Measurements from ENCODE around the gene TSC2.

The TSC2 gene

DNA sequence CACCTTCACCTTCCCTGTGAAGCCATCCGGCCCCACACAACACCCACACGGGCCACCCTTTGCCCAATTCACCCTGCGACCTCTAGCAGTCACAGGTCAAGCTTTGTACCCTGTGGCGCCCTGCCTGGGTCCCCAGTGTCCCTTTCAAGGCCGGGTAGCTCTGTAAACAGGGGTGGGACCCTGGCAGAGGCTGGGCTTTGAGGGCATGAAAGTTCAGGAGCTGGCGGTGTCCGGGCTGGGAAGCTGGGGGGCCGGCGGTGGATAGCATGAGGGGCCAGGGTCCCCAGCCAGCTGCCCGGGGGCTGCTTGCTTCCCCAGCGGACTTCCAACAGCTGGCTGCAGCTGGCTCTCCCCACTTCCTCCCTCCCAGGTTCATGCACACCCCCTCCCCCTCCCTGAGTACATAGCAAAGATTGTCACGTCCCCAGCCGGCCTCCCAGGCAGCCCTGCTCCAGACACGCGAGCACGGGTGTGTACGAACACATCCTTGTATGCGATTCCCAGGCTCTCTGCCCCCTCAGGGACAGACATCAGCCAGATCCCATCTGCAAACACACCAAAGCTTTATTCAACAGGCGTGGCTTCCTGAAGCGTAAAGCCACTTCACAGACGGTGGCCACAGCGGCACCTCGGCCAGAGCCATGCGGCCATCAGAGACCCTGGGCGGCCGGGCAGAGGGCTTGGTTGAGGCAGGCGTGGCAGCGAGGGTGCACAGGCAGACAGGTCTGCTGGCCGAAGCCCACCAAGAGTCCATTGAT lies 8.3 kb upstream of the TSC2 start:
- TF ChIP-seq, protein P1, sequence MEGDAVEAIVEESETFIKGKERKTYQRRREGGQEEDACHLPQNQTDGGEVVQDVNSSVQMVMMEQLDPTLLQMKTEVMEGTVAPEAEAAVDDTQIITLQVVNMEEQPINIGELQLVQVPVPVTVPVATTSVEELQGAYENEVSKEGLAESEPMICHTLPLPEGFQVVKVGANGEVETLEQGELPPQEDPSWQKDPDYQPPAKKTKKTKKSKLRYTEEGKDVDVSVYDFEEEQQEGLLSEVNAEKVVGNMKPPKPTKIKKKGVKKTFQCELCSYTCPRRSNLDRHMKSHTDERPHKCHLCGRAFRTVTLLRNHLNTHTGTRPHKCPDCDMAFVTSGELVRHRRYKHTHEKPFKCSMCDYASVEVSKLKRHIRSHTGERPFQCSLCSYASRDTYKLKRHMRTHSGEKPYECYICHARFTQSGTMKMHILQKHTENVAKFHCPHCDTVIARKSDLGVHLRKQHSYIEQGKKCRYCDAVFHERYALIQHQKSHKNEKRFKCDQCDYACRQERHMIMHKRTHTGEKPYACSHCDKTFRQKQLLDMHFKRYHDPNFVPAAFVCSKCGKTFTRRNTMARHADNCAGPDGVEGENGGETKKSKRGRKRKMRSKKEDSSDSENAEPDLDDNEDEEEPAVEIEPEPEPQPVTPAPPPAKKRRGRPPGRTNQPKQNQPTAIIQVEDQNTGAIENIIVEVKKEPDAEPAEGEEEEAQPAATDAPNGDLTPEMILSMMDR (conservative IDR thresholded peaks at IDR 0.05), result no peak
- peak overlapping the region; percentile 83 for H3K27ac ChIP-seq

DNA sequence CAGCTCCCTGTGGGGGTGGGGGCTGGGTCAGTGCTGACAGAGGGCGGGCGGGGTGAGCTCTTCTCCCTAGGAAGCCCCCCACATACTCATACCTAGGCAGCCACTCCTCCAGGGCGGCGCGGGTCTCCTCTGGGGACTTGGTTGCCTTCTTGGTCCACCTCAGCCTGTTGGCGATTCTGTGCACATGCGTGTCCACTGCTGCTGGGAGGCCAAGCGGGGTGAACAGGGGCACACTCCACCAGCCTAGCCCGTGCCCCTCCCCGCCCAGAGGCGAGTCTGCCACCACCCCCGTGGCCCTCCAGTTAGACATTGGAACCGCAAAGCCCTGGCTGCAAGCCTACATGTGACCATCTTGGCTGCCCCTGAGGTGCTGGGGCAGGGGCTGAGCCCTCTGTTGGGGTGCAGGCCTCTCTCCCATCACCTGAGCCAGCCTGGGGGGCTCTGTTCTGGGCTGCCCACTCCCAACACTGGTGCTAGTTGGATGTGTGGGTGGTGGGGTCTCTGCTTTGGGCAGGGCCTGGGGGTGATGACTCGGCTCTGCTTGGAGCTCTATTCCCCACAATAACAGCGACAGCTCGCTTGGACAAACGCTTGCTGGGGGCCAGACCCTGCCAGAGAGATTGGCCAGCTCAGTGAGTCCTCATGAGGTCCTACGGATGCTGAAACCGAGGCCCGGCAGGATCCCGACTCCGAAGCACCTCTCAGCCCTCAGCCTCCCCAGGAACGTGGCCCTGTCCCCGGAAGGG lies 7.6 kb upstream of the TSC2 start:
- H3K27ac ChIP-seq, result peak overlapping the region; percentile 83
- TF ChIP-seq, protein P1 (conservative IDR thresholded peaks at IDR 0.05), result no peak

DNA sequence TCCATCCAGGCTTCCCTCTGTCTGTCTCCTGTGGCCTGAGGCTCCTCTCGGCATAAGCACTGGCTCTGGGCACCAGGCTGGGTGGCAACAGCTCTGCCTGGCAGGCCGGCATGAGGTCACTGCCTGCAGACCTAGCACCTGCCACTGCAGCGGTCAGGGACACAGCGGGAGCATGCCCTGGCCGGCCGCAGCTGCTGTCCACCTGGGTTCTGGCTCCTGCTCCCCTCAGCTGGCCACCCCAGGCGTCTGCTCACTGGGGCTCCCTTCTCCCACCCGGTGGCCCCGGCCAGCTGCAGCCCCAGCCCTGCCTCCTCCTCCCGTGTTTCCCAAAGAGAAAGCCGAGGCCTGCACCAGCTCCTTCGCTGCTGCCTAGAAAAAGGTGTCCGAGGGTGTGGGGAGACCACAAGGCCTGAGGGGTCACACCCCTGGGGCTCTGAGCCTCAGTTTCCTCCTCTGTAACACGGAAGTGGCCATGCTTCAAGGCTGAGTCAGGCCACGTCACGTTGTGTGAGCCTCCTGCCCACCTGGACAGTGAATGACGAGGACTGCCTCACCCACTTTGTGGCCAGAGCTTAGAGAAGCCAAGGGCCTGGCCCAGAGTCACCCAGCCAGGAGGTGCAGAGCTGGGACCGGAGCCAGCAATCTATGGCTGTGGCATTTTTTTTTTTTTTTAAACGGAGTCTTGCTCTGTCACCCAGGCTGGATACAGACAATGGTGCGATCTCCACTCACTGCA lies 6.8 kb upstream of the TSC2 start:
- TF ChIP-seq, protein P1 (conservative IDR thresholded peaks at IDR 0.05), result no peak
- peak overlapping the region; percentile 83 for H3K27ac ChIP-seq

DNA sequence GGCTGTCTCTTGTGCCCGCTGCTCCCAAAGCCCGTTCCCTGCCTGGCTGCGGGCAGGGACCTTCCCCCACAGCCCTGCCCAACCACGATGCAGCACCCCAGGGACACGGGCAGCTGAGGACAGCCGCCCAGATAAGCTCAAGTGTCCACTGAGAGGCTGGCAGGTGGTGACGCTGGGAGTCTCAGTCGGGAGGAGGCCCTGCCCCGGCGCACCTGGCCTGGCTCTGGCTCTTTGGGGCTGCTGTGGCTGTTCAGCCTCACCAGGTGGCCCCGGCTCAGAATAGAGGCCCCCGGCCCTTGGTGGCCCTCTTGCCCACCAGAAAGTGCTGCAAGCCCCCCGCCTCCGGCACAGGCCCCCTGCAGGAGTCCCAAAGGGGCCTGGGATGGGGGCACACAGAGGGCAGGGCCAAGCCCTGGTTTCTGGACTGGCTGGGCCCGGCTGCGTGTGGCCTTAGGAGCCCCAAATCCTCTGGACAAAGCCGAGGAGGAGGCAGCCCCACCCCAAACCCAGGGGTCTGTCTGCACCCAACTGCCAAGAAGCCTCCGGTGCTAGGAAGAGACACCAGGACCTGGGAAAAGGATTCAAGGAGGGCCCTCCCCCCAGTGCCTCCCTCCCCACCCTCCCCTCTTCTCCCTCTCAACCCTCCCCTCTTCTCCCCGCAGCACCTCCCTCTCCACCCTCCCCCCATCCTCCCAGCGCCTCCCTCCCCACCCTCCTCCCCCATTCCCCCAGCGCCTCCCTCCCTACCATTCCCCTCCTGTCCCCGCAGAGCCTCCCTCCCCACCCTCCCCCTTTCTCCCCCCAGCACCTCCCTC lies 5.4 kb upstream of the TSC2 start:
- H3K27ac ChIP-seq, result no peak overlapping the region
- TF ChIP-seq, protein P1 (conservative IDR thresholded peaks at IDR 0.05), result no peak

DNA sequence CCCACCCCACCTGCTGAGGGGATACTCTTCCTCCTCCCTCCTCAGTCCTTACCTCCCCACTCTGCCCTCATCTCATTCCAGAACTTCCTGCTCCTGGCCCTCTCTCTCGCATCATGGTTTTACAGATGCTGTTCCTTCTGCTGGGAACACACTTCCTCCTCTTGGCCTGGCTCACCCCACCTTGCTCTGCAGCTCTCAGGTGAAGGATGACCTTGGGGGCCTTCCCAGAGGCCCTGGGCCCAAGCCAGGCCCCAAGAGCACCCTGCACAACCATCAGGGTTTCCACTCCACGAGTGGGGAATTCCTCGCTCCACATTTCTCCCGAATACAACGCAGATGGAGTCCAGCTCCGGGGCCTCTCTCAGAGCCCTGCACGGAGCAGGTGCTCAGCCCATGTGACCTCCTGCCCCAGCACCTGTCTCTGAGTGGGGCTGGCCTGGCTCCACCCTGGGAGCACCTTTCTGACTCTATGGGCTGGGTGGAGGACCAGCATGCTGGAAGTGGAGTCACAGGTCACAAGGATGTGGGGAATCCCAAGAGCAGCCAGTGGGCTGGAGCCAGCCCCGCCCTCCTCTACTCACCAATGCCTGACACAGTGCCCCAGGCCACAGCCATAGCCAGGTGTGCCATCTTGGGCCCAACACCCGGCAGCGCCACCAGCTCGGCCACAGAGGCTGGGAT lies 4.7 kb upstream of the TSC2 start:
- H3K27ac ChIP-seq, result no peak overlapping the region
- TF ChIP-seq, protein P1 (conservative IDR thresholded peaks at IDR 0.05), result no peak

DNA sequence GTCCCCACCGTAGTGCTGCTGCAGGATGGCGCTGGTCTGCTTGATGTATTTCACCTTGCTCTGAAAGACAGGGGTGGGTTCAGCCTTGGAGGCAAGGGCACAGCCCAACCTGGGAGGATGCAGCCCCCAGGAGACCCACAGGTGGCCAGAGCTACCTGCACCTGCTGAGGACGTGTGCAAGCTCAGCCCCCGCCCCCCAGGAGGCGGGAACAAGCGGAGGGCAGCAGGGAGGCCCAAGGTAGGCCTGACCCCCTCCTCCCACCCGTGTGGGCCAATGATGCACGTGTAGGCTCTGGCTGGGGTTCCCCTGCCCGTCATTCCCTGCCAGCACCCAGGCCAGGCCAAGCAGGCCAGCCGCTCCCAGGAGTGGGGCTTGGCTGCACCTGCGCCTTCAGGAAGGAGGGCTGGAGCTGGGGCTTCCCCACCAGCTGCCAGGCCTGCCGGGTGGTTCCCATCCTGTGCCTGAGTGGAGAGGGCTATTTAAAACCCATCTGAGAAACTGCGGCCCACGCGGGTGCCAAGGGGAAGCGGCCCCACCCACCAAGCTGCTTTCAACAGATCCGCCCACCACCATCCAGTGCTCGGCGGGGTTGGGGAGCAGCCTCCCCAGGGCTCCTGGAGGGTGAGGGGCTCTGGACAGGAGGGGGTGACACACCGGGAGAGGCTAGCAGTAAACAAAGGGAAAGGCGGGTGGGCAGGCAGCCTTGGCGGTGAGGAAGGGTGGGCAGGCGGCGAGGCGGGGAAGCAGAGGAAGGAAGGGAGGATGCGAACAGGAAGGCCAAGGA lies 3.9 kb upstream of the TSC2 start:
- TF ChIP-seq, protein P1 (conservative IDR thresholded peaks at IDR 0.05), result no peak
- no peak overlapping the region for H3K27ac ChIP-seq
